Upper lobe of right lung (tissue), 1 donor: Measurements from ENCODE around the gene OLFML1. TPM values are rescaled to one million over a fixed set of nuclear protein-coding genes. Genes with fewer than 3 reads are reported as not detected.

ENCODE experiments used
- ATAC-seq: fragments of 200-7000 bp; cut with Tn5 transposase; one replicate; pipeline ENCODE4 v1.9.1; 2020; ENCODE audit warnings: mild to moderate bottlenecking, moderate library complexity
- DNase-seq: peaks from one replicate; pipeline ENCODE4 v3.0.0-alpha.2; 2020
- H3K27ac ChIP-seq: fragments of 200-600 bp; one replicate; pipeline ENCODE4 v1.8.0; 2022
- H3K27me3 ChIP-seq: fragments of 200-600 bp; one replicate; pipeline ENCODE4 v1.8.0; 2022; ENCODE audit warnings: mild to moderate bottlenecking
- H3K36me3 ChIP-seq: fragments of 200-600 bp; one replicate; pipeline ENCODE4 v1.8.0; 2022
- H3K4me1 ChIP-seq: fragments of 200-600 bp; one replicate; pipeline ENCODE4 v1.8.0; 2022
- H3K4me3 ChIP-seq: fragments of 200-600 bp; one replicate; pipeline ENCODE4 v1.8.0; 2022; ENCODE audit warnings: mild to moderate bottlenecking
- H3K9me3 ChIP-seq: fragments of 200-600 bp; one replicate; pipeline ENCODE4 v1.8.0; 2022
- CTCF ChIP-seq: fragments of 200-600 bp; IDR thresholded peaks from one replicate; pipeline ENCODE4 v1.8.0; 2022; ENCODE audit warnings: antibody characterized with exemption
- intact Hi-C: fragments of 100-400 bp; cut with DNase I; formaldehyde crosslinking; loops from one replicate; pipeline ENCODE4 v1.11.0; 2022
- total RNA-seq: library from RNA; stranded (reverse); fragmentation: NEBNext Ultra II Directional; extraction: Animal tissue kit (Norgen Biotek cat#: 25700); gene quantifications from one replicate; pipeline ENCODE4 v1.2.1, GENCODE V29; 2021
- donor health status: DM: no; HTN: yes; CAD: no; lungs with severe emphysema.

OLFML1 gene
- total RNA-seq, 1 donor from 2014 or later = 30.6 TPM

DNA sequence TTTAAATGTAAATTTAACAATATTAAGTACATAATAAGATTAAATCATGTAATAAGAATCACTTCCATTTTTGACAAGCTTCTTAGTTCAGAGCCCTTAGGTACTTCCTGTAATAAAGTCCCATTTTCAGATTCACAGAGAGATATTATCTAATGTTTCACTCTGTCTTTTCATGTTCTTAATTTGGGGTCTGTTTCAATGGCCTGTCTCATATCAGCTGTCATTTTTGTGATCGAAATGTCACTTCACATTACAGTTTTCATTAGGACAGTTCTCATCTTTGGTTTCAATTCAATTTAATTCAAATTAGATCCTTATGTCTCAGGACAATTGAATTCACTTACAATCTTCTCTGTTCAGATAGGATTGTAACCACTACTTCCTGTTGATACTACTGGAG is 22.6 kb upstream of the OLFML1 start:
- H3K4me1 ChIP-seq = no peaks in the 10 kb centered on the region
- TF ChIP-seq CTCF = no peak
- H3K4me3 ChIP-seq = no peak overlapping the region
- DNase-seq (no peak), ATAC-seq (no peak)
- H3K27me3 ChIP-seq = peaks cover 12% of the 10 kb centered on the region
- intact Hi-C loops = no loop called here
- no peaks in the 10 kb centered on the region for H3K36me3 ChIP-seq
- no peaks in the 10 kb centered on the region for H3K9me3 ChIP-seq
- no peak overlapping the region for H3K27ac ChIP-seq

GRCh38 chr11:7467652-7468051 is 17.7 kb upstream of the OLFML1 start:
- Histone ChIP-seq H3K36me3 (no peaks in the 10 kb centered on the region), H3K9me3 (no peaks in the 10 kb centered on the region), H3K27me3 (peaks cover 6% of the 10 kb centered on the region), H3K4me1 (no peaks in the 10 kb centered on the region), H3K4me3 (no peak overlapping the region), H3K27ac (no peak overlapping the region)
- DNase-seq (no peak), ATAC-seq (no peak)
- TF ChIP-seq CTCF = no peak
- intact Hi-C loops = no loop called here

DNA sequence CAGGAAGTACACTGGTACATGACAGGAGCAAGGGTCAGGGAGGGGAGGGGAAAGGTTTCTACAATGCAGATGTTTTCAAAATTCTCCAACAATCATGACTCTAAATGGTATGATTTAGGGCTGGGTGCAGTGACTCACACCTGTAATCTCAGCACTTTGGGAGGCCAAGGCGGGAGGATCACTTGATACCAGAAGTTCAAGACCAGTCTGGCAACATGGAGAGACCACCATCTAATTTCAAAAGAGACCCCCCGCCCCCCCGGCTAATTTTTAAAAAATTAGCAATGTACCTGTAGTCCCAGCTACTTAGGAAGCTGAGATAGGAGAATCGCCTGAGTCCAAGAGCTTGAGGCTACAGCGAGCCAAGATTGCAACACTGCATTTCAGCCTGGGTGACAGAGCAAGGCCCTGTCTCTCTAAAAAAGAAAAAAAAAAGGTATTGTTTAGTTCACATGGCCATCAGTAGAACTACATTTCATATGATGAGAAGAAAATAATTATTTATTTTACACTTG is 15.9 kb upstream of the OLFML1 start:
- no peak for ATAC-seq
- DNase-seq = no peak

DNA sequence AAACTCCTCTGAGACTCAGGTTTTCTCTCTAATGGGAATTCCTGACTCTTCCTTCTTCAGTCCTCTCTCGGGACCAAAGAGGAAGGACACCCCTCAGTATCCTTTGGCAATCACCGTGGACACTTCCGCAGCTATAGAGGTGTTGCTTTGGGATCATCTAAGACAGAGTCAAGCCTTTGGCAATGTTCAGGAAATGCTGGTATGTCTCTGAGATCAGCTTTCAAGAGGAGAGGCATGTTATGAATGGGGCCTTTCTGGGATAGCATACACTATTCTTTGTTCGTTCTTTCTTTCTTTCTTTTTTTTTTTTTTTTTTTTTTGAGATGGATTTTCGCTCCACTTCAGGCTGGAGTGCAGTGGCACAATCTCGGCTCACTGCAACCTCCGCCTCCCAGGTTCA is 14.2 kb upstream of the OLFML1 start:
- Histone ChIP-seq H3K9me3 (no peaks in the 10 kb centered on the region), H3K27ac (no peak overlapping the region), H3K4me3 (no peak overlapping the region), H3K36me3 (no peaks in the 10 kb centered on the region), H3K27me3 (no peaks in the 10 kb centered on the region), H3K4me1 (no peaks in the 10 kb centered on the region)
- intact Hi-C loops = no loop called here
- DNase-seq = no peak
- ATAC-seq = no peak
- TF ChIP-seq CTCF = no peak

More for the DNA sequence above, 15.9 kb upstream of the OLFML1 start:
- no peak for TF ChIP-seq CTCF
- no peaks in the 10 kb centered on the region for H3K9me3 ChIP-seq
- H3K36me3 ChIP-seq = no peaks in the 10 kb centered on the region
- H3K4me1 ChIP-seq = no peaks in the 10 kb centered on the region
- H3K27me3 ChIP-seq = peaks cover 1% of the 10 kb centered on the region
- H3K27ac ChIP-seq = no peak overlapping the region
- H3K4me3 ChIP-seq = no peak overlapping the region
- intact Hi-C loops = no loop called here

DNA sequence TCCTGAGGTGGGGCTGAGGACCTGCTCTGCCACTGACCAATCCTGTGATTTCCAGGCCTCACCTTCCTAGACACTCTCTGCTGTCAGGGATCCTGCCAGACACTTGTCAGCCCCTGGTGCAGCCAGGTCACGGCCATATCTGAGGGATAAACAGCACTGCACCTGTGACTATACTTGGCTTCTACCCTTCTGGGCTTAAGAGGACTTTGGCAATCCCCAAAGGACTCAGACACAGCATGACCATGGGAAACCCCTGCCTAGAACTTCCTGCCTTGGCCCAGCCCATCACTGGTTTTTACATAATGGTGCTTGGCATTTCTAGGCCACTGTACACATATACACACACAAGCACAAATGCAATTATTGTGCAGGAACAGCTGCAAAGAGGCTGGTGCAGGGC is 11.6 kb upstream of the OLFML1 start:
- Histone ChIP-seq H3K4me1 (no peaks in the 10 kb centered on the region), H3K36me3 (no peaks in the 10 kb centered on the region), H3K27ac (no peak overlapping the region), H3K4me3 (no peak overlapping the region), H3K9me3 (no peaks in the 10 kb centered on the region), H3K27me3 (no peaks in the 10 kb centered on the region)
- no peak for DNase-seq
- ATAC-seq = no peak
- intact Hi-C loops = no loop called here
- TF ChIP-seq CTCF = no peak

DNA sequence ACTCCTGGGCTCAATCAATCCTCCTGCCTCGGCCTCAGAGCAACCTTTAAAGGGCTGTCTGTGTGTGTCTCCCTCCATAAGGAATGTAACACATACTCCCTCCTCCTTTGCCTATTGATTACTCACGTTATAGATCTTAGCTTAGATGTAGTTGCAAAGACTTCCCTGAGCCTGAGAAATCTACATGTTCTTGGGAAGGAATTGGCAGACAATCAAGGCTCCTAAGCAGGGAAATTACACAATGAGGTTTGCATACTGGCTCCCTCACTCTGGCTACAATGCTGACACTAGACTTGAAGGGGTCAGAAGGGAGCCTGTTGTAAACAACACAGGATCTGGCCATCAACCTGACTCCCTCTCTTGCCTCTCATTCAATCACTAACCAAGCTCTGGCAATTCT is 5.2 kb upstream of the OLFML1 start:
- Histone ChIP-seq H3K9me3 (no peaks in the 10 kb centered on the region), H3K27me3 (no peaks in the 10 kb centered on the region), H3K4me3 (no peak overlapping the region), H3K4me1 (peaks cover 6% of the 10 kb centered on the region), H3K36me3 (no peaks in the 10 kb centered on the region), H3K27ac (no peak overlapping the region)
- intact Hi-C loops = no loop called here
- ATAC-seq (peak; percentile 37), DNase-seq (no peak)
- no peak for TF ChIP-seq CTCF
